Fibroblast of mammary gland (primary cell): ENCODE results near the gene PCGF3.
"Not testable (repeated sequence)": the region's sequence is repeated elsewhere in the genome, so short reads cannot be mapped to it uniquely, and the experiment has no call there.

Source experiments
- DNase-seq: peaks from one replicate; pipeline ENCODE4 v3.0.0-alpha.2; 2010; ENCODE audit warnings: low read depth
- H3K4me3 ChIP-seq: 2 replicates; pipeline ENCODE4 v1.5.1; 2011; ENCODE audit warnings: low read depth, mild to moderate bottlenecking, low read length, moderate library complexity; ENCODE audit not compliant: control insufficient read depth
- CTCF ChIP-seq: conservative IDR thresholded peaks from 2 replicates; pipeline ENCODE4 v1.5.1; 2011; ENCODE audit warnings: low read depth, low read length, inconsistent platforms; ENCODE audit not compliant: control insufficient read depth, insufficient read depth

The PCGF3 gene

GRCh38 chr4:770022-770421 lies 64.4 kb downstream of the PCGF3 start:
- no peak overlapping the region for H3K4me3 ChIP-seq
- peak; percentile 59 for DNase-seq
- TF ChIP-seq CTCF: no peak

- DNase-seq: no peak
- no peak for TF ChIP-seq CTCF
- no peak overlapping the region for H3K4me3 ChIP-seq
These were observed 65.8 kb downstream of the PCGF3 start for GRCh38 chr4:771464-771863.

- peak; percentile 56 for DNase-seq
- H3K4me3 ChIP-seq: no peak overlapping the region
- TF ChIP-seq CTCF: no peak
These were observed 66.5 kb downstream of the PCGF3 start for GRCh38 chr4:772118-772517.

- no peak overlapping the region for H3K4me3 ChIP-seq
- DNase-seq: no peak
- no peak for TF ChIP-seq CTCF
These were observed 67.1 kb downstream of the PCGF3 start for GRCh38 chr4:772776-773175.

- no peak for TF ChIP-seq CTCF
- no peak overlapping the region for H3K4me3 ChIP-seq
- DNase-seq: no peak
These were observed 67.6 kb downstream of the PCGF3 start for GRCh38 chr4:773214-773613.

GRCh38 chr4:774419-775092 lies 68.9 kb downstream of the PCGF3 start:
- not testable (repeated sequence) for H3K4me3 ChIP-seq

GRCh38 chr4:775485-775884 lies 69.9 kb downstream of the PCGF3 start:
- DNase-seq: not testable (repeated sequence)

More at GRCh38 chr4:774419-775092, 68.9 kb downstream of the PCGF3 start:
- not testable (repeated sequence) for DNase-seq

GRCh38 chr4:776743-777441 lies 71.3 kb downstream of the PCGF3 start:
- TF ChIP-seq CTCF: no peak
- no peak for DNase-seq
- H3K4me3 ChIP-seq: no peak overlapping the region

More at GRCh38 chr4:775485-775884, 69.9 kb downstream of the PCGF3 start:
- H3K4me3 ChIP-seq: not testable (repeated sequence)
